ENCODE measurements around the gene MYPN.

MYPN gene

DNA sequence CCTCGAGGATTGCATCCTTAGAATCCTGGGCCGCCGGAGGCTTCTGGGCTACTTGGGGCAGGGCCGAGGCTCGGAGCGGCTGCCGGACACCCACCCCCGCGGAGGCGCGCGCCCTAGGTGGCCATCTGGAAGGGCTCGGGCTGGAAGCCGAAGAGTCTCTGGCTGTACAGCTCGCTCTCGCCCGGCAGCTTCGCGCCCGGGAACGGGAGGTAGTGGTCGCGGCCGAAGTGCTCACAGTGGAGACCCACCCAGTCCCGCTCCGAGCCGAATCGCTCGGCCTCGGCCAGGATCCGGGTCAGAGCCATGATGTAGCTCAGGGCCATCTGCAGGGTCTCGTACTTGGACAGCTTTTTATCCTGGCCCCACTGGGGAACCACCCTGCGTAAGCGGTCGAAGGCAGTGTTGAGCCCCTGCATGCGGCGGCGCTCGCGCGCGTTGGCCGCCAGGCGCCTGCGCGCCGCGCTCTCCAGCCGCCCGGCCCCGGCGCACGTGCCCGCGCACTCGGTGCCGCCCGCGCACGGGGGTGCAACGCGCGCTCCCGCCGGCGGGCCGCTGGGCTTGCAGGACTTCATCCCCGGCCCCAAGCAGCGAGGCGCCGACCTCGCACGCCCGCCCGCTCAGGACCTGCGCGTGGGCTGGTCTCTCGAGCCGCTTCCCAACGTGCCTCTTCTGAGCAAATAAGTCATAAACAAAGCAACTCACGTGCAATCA, 122.0 kb downstream of the MYPN start (continued):
- TF ChIP-seq ZNF830 (tag by site-specific recombination; IDR thresholded peaks at IDR 0.05; ENCODE audit: low read depth) (no peak), ZNF169 (tag by site-specific recombination; IDR thresholded peaks at IDR 0.05) (no peak), PRDM1 (tag by site-specific recombination; IDR thresholded peaks at IDR 0.05) (no peak), ZNF843 (tag by site-specific recombination; IDR thresholded peaks at IDR 0.05) (no peak), ZNF221 (tag by site-specific recombination; IDR thresholded peaks at IDR 0.05; ENCODE audit: borderline replicate concordance) (no peak), ZNF670 (tag by site-specific recombination; IDR thresholded peaks at IDR 0.05; ENCODE audit: low read depth) (no peak), ZNF184 (tag by site-specific recombination; IDR thresholded peaks at IDR 0.05) (0 out of 2 replicates have a peak, but pooled peaks have one; percentile 40), ZFP41 (tag by site-specific recombination; IDR thresholded peaks at IDR 0.05; ENCODE audit: borderline replicate concordance) (no peak), HOXD13 (CRISPR knock-in tag; IDR thresholded peaks at IDR 0.05; ENCODE audit: borderline replicate concordance) (no peak), ZNF707 (tag by site-specific recombination; IDR thresholded peaks at IDR 0.05) (no peak), SCRT1 (tag by site-specific recombination; IDR thresholded peaks at IDR 0.05; ENCODE audit: borderline replicate concordance) (no peak), ZNF391 (tag by site-specific recombination; IDR thresholded peaks at IDR 0.05; ENCODE audit: borderline replicate concordance, low read depth) (0 out of 2 replicates have a peak, but pooled peaks have one; percentile 44), ZXDB (tag by site-specific recombination; IDR thresholded peaks at IDR 0.05) (peak; percentile 94), ZNF777 (tag by site-specific recombination; IDR thresholded peaks at IDR 0.05; ENCODE audit: borderline replicate concordance) (no peak; the same call in 1 of the 2 replicates), ZNF837 (tag by site-specific recombination; IDR thresholded peaks at IDR 0.05) (no peak), ZNF629 (tag by site-specific recombination; IDR thresholded peaks at IDR 0.05) (peak; percentile 35; the same call in 1 of the 2 replicates), ZNF555 (tag by site-specific recombination; conservative IDR thresholded peaks at IDR 0.05) (no peak), ZNF785 (tag by site-specific recombination; IDR thresholded peaks at IDR 0.05) (no peak), ZBTB8A (tag by site-specific recombination; IDR thresholded peaks at IDR 0.05) (peak; percentile 86), GLI4 (tag by site-specific recombination; IDR thresholded peaks at IDR 0.05) (no peak), ZNF223 (tag by site-specific recombination; IDR thresholded peaks at IDR 0.05) (no peak), KLF9 (tag by site-specific recombination; IDR thresholded peaks at IDR 0.05; ENCODE audit: low read depth) (no peak), ZNF324 (tag by site-specific recombination; IDR thresholded peaks at IDR 0.05) (no peak; the same call in 1 of the 2 replicates), KLF1 (tag by site-specific recombination; IDR thresholded peaks at IDR 0.05) (no peak), ZNF19 (tag by site-specific recombination; IDR thresholded peaks at IDR 0.05; ENCODE audit: low read depth) (no peak), ZNF549 (tag by site-specific recombination; IDR thresholded peaks at IDR 0.05) (no peak)
- TF ChIP-seq, protein P1, sequence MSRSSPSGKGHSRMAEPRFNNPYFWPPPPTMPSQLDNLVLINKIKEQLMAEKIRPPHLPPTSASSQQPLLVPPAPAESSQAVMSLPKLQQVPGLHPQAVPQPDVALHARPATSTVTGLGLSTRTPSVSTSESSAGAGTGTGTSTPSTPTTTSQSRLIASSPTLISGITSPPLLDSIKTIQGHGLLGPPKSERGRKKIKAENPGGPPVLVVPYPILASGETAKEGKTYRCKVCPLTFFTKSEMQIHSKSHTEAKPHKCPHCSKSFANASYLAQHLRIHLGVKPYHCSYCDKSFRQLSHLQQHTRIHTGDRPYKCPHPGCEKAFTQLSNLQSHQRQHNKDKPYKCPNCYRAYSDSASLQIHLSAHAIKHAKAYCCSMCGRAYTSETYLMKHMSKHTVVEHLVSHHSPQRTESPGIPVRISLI (tag by site-specific recombination; IDR thresholded peaks at IDR 0.05): no peak
- TF ChIP-seq, protein P2, sequence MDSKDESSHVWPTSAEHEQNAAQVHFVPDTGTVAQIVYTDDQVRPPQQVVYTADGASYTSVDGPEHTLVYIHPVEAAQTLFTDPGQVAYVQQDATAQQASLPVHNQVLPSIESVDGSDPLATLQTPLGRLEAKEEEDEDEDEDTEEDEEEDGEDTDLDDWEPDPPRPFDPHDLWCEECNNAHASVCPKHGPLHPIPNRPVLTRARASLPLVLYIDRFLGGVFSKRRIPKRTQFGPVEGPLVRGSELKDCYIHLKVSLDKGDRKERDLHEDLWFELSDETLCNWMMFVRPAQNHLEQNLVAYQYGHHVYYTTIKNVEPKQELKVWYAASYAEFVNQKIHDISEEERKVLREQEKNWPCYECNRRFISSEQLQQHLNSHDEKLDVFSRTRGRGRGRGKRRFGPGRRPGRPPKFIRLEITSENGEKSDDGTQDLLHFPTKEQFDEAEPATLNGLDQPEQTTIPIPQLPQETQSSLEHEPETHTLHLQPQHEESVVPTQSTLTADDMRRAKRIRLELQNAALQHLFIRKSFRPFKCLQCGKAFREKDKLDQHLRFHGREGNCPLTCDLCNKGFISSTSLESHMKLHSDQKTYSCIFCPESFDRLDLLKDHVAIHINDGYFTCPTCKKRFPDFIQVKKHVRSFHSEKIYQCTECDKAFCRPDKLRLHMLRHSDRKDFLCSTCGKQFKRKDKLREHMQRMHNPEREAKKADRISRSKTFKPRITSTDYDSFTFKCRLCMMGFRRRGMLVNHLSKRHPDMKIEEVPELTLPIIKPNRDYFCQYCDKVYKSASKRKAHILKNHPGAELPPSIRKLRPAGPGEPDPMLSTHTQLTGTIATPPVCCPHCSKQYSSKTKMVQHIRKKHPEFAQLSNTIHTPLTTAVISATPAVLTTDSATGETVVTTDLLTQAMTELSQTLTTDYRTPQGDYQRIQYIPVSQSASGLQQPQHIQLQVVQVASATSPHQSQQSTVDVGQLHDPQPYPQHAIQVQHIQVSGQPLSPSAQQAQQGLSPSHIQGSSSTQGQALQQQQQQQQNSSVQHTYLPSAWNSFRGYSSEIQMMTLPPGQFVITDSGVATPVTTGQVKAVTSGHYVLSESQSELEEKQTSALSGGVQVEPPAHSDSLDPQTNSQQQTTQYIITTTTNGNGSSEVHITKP (tag by site-specific recombination; IDR thresholded peaks at IDR 0.05): peak; percentile 88
- TF ChIP-seq, protein P3, sequence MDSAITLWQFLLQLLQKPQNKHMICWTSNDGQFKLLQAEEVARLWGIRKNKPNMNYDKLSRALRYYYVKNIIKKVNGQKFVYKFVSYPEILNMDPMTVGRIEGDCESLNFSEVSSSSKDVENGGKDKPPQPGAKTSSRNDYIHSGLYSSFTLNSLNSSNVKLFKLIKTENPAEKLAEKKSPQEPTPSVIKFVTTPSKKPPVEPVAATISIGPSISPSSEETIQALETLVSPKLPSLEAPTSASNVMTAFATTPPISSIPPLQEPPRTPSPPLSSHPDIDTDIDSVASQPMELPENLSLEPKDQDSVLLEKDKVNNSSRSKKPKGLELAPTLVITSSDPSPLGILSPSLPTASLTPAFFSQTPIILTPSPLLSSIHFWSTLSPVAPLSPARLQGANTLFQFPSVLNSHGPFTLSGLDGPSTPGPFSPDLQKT (IDR thresholded peaks at IDR 0.05; ENCODE audit: borderline replicate concordance, low read depth, low read length): no peak
- TF ChIP-seq, protein P4, sequence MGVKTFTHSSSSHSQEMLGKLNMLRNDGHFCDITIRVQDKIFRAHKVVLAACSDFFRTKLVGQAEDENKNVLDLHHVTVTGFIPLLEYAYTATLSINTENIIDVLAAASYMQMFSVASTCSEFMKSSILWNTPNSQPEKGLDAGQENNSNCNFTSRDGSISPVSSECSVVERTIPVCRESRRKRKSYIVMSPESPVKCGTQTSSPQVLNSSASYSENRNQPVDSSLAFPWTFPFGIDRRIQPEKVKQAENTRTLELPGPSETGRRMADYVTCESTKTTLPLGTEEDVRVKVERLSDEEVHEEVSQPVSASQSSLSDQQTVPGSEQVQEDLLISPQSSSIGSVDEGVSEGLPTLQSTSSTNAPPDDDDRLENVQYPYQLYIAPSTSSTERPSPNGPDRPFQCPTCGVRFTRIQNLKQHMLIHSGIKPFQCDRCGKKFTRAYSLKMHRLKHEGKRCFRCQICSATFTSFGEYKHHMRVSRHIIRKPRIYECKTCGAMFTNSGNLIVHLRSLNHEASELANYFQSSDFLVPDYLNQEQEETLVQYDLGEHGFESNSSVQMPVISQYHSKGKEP (tag by site-specific recombination; IDR thresholded peaks at IDR 0.05): no peak
- TF ChIP-seq, protein P5, sequence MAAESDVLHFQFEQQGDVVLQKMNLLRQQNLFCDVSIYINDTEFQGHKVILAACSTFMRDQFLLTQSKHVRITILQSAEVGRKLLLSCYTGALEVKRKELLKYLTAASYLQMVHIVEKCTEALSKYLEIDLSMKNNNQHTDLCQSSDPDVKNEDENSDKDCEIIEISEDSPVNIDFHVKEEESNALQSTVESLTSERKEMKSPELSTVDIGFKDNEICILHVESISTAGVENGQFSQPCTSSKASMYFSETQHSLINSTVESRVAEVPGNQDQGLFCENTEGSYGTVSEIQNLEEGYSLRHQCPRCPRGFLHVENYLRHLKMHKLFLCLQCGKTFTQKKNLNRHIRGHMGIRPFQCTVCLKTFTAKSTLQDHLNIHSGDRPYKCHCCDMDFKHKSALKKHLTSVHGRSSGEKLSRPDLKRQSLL (tag by site-specific recombination; IDR thresholded peaks at IDR 0.05): no peak
